ENCODE measurements around the gene FOXRED1.

Gene FOXRED1

DNA sequence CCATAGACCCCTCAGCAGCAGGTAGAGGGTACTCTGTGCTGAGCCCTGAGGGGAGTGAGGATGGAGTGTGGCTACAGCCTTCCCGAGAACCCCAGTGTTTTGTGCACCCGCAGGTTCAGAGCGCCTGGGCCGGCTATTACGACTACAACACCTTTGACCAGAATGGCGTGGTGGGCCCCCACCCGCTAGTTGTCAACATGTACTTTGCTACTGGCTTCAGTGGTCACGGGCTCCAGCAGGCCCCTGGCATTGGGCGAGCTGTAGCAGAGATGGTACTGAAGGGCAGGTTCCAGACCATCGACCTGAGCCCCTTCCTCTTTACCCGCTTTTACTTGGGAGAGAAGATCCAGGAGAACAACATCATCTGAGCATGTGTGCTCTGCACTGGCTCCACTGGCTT lies 8.4 kb downstream of the FOXRED1 start:
- Histone ChIP-seq H3K4me3 (ENCODE audit: low read depth in 1 of 2, low read length in 2 of 2) (no peak overlapping the region), H3K4me1 (ENCODE audit: insufficient read depth, low read length) (peaks cover 7% of the 10 kb centered on the region), H3K9me3 (ENCODE audit: insufficient read depth, low read length, severe bottlenecking) (no peaks in the 10 kb centered on the region), H4K20me1 (ENCODE audit: insufficient read depth, low read length) (no peaks in the 10 kb centered on the region), H3K79me2 (ENCODE audit: insufficient read depth, low read length) (peaks cover 3% of the 10 kb centered on the region; the same call in 1 of the 2 replicates), H3K9ac (ENCODE audit: low read depth, low read length) (no peak overlapping the region), H3K36me3 (ENCODE audit: insufficient read depth, low read length) (peaks cover 52% of the 10 kb centered on the region), H3K4me2 (ENCODE audit: insufficient read depth, low read length) (no peak overlapping the region), H3K27ac (ENCODE audit: low read length) (no peak overlapping the region), H2AFZ (ENCODE audit: low read depth, low read length) (no peak overlapping the region), H3K27me3 (ENCODE audit: insufficient read depth, low read length, poor library complexity) (no peaks in the 10 kb centered on the region)
- no peak for DNase-seq
- TF ChIP-seq, protein P1, sequence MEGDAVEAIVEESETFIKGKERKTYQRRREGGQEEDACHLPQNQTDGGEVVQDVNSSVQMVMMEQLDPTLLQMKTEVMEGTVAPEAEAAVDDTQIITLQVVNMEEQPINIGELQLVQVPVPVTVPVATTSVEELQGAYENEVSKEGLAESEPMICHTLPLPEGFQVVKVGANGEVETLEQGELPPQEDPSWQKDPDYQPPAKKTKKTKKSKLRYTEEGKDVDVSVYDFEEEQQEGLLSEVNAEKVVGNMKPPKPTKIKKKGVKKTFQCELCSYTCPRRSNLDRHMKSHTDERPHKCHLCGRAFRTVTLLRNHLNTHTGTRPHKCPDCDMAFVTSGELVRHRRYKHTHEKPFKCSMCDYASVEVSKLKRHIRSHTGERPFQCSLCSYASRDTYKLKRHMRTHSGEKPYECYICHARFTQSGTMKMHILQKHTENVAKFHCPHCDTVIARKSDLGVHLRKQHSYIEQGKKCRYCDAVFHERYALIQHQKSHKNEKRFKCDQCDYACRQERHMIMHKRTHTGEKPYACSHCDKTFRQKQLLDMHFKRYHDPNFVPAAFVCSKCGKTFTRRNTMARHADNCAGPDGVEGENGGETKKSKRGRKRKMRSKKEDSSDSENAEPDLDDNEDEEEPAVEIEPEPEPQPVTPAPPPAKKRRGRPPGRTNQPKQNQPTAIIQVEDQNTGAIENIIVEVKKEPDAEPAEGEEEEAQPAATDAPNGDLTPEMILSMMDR (IDR thresholded peaks at IDR 0.05; ENCODE audit: borderline replicate concordance, extremely low read depth, low read length, poor library complexity, severe bottlenecking), result no peak
- TF ChIP-seq EZH2 (IDR thresholded peaks at IDR 0.05; ENCODE audit: borderline replicate concordance, low read depth, low read length, severe bottlenecking), result no peak
- ATAC-seq (ENCODE audit: insufficient read depth, low read depth), result no peak

DNA sequence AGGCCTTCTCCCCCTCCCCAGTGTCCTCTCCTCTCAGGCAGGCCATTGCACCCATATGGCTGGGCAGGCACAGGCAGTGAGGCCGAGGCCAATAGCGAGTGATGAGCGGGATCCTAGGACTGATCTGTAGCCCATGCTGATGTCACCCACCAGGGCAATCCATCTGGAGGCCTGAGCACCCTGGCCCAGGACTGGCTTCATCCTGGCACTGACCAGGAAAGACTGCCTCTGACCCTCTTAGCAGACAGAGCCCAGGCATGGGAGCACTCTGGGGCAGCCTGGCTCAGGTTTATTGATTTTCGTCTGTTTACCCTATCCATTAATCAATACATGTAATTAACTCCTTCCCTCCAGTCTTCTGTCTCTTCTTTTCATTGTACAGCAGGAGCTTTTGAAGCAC lies 8.8 kb downstream of the FOXRED1 start:
- ATAC-seq (ENCODE audit: insufficient read depth, low read depth), result no peak
- no peak overlapping the region for H3K27ac ChIP-seq (ENCODE audit: low read length)

DNA sequence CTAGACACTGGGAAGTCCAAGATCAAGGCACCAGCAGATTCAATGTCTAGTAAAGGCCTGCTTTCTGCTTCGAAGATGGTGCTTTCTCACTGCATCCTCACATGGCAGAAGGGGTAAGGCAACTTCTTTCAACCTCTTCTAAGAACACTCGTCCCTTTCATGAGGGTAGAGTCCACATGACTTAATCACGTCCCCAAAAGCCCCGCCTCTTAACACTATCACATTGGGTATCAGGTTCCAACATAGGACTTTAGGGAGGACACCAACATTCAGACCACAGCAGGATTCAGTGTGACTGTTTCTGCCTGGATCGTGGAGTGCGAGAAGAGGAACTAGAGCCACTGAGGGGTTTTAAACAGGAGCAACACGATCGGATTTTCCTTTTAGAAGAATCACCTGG lies 10.2 kb downstream of the FOXRED1 start:
- peaks cover 5% of the 10 kb centered on the region; the same call in 1 of the 2 replicates for H3K79me2 ChIP-seq (ENCODE audit: insufficient read depth, low read length)
- no peak overlapping the region for H3K4me2 ChIP-seq (ENCODE audit: insufficient read depth, low read length)
- H3K27ac ChIP-seq (ENCODE audit: low read length), result no peak overlapping the region
- H3K36me3 ChIP-seq (ENCODE audit: insufficient read depth, low read length), result peaks cover 33% of the 10 kb centered on the region
- H3K27me3 ChIP-seq (ENCODE audit: insufficient read depth, low read length, poor library complexity), result peaks cover 5% of the 10 kb centered on the region
- TF ChIP-seq EZH2 (IDR thresholded peaks at IDR 0.05; ENCODE audit: borderline replicate concordance, low read depth, low read length, severe bottlenecking), result no peak
- TF ChIP-seq, protein P1 (IDR thresholded peaks at IDR 0.05; ENCODE audit: borderline replicate concordance, extremely low read depth, low read length, poor library complexity, severe bottlenecking), result no peak
- no peaks in the 10 kb centered on the region for H4K20me1 ChIP-seq (ENCODE audit: insufficient read depth, low read length)
- H3K9me3 ChIP-seq (ENCODE audit: insufficient read depth, low read length, severe bottlenecking), result no peaks in the 10 kb centered on the region
- H3K4me1 ChIP-seq (ENCODE audit: insufficient read depth, low read length), result peaks cover 25% of the 10 kb centered on the region
- ATAC-seq (ENCODE audit: insufficient read depth, low read depth) (no peak), DNase-seq (no peak)
- no peak overlapping the region for H3K4me3 ChIP-seq (ENCODE audit: low read depth in 1 of 2, low read length in 2 of 2)
- no peak overlapping the region for H3K9ac ChIP-seq (ENCODE audit: low read depth, low read length)
- no peak overlapping the region for H2AFZ ChIP-seq (ENCODE audit: low read depth, low read length)

More for the DNA sequence above, 8.8 kb downstream of the FOXRED1 start:
- TF ChIP-seq, protein P1 (IDR thresholded peaks at IDR 0.05; ENCODE audit: borderline replicate concordance, extremely low read depth, low read length, poor library complexity, severe bottlenecking), result no peak
- TF ChIP-seq EZH2 (IDR thresholded peaks at IDR 0.05; ENCODE audit: borderline replicate concordance, low read depth, low read length, severe bottlenecking), result no peak
- Histone ChIP-seq H2AFZ (ENCODE audit: low read depth, low read length) (no peak overlapping the region), H3K9me3 (ENCODE audit: insufficient read depth, low read length, severe bottlenecking) (no peaks in the 10 kb centered on the region), H3K27me3 (ENCODE audit: insufficient read depth, low read length, poor library complexity) (no peaks in the 10 kb centered on the region), H4K20me1 (ENCODE audit: insufficient read depth, low read length) (no peaks in the 10 kb centered on the region), H3K9ac (ENCODE audit: low read depth, low read length) (no peak overlapping the region), H3K4me2 (ENCODE audit: insufficient read depth, low read length) (no peak overlapping the region), H3K4me1 (ENCODE audit: insufficient read depth, low read length) (peaks cover 11% of the 10 kb centered on the region), H3K4me3 (ENCODE audit: low read depth in 1 of 2, low read length in 2 of 2) (no peak overlapping the region), H3K79me2 (ENCODE audit: insufficient read depth, low read length) (peaks cover 3% of the 10 kb centered on the region; the same call in 1 of the 2 replicates), H3K36me3 (ENCODE audit: insufficient read depth, low read length) (peaks cover 48% of the 10 kb centered on the region)
- no peak for DNase-seq

DNA sequence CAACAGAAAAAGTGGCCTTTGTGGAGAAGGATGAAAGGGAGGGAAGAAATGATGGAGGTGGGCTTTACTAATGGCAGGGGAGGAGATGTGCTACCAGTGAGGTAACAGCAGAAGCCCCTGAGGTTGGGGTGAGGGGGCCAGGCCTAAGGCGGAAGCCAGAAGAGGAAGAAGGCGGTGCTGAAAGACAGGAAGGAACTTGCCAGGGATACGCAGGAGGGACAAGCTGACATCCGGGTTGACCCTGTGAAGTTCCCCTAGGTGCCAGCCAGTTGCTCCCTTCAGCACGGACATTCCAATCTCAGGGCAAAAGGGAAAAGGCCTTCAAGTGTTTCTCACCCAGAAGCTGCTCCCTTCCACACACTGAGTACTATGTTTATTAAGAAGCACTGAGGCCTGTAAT lies 11.6 kb downstream of the FOXRED1 start:
- H3K27ac ChIP-seq (ENCODE audit: low read length), result no peak overlapping the region
- H3K4me1 ChIP-seq (ENCODE audit: insufficient read depth, low read length), result peaks cover 30% of the 10 kb centered on the region
- no peak overlapping the region for H3K9ac ChIP-seq (ENCODE audit: low read depth, low read length)
- no peaks in the 10 kb centered on the region for H4K20me1 ChIP-seq (ENCODE audit: insufficient read depth, low read length)
- TF ChIP-seq, protein P1 (IDR thresholded peaks at IDR 0.05; ENCODE audit: borderline replicate concordance, extremely low read depth, low read length, poor library complexity, severe bottlenecking), result no peak
- TF ChIP-seq EZH2 (IDR thresholded peaks at IDR 0.05; ENCODE audit: borderline replicate concordance, low read depth, low read length, severe bottlenecking), result no peak
- no peak overlapping the region for H3K4me3 ChIP-seq (ENCODE audit: low read depth in 1 of 2, low read length in 2 of 2)
- H3K79me2 ChIP-seq (ENCODE audit: insufficient read depth, low read length), result peaks cover 5% of the 10 kb centered on the region; the same call in 1 of the 2 replicates
- H3K9me3 ChIP-seq (ENCODE audit: insufficient read depth, low read length, severe bottlenecking), result no peaks in the 10 kb centered on the region
- peaks cover 21% of the 10 kb centered on the region for H3K36me3 ChIP-seq (ENCODE audit: insufficient read depth, low read length)
- no peak for ATAC-seq (ENCODE audit: insufficient read depth, low read depth)
- peaks cover 5% of the 10 kb centered on the region for H3K27me3 ChIP-seq (ENCODE audit: insufficient read depth, low read length, poor library complexity)
- no peak overlapping the region for H3K4me2 ChIP-seq (ENCODE audit: insufficient read depth, low read length)
- H2AFZ ChIP-seq (ENCODE audit: low read depth, low read length), result no peak overlapping the region
- DNase-seq, result no peak
